Measurements from ENCODE around the gene TBC1D22A. TPM values are rescaled to one million over a fixed set of nuclear protein-coding genes. Genes with fewer than 3 reads are reported as not detected.

The TBC1D22A gene
- total RNA-seq, 1 experiment from 2014 or later = 14.3 TPM

DNA sequence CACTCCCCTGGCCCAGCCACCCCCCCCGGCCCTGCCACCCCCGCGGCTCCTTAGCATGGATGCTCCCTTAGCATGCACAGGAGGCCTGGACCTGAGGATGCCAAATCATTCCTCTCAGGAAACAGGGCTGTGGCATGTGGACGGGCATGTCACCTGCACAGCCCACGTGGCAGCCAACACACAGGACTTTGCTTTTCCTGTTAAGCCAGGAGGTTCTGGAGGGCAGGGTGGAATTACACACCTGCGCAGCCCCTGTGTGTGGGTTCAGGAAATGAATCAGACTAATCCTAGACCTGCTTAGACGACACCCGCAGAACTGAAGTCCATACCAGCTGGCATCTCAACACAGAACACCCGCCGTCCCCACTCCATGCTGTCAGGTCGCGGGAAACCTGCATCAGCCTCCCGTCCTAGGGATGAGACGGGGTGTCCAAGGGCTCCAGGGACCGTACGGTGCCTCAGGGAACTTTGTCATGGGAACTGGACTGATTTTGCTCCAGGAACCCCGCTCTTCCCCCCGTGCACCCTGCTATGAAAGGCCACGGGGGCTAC, 34.6 kb upstream of the TBC1D22A start:
- Histone ChIP-seq H3K4me2 (ENCODE audit: low read length) (no peak overlapping the region), H4K20me1 (ENCODE audit: low read length) (no peaks in the 10 kb centered on the region), H3K9ac (ENCODE audit: low read length) (no peak overlapping the region), H3F3A (ENCODE audit: low read length, unreplicated experiment) (no peaks in the 10 kb centered on the region), H3K9me3 (ENCODE audit: low read length) (no peaks in the 10 kb centered on the region), H2AFZ (ENCODE audit: low read length) (no peak overlapping the region), H3K79me2 (ENCODE audit: low read length) (no peaks in the 10 kb centered on the region), H3K9me2 (replicated peaks; ENCODE audit: low read length) (no peaks in the 10 kb centered on the region), H3K36me3 (ENCODE audit: low read depth, low read length) (no peaks in the 10 kb centered on the region), H3K4me1 (ENCODE audit: insufficient read depth, low read length) (no peaks in the 10 kb centered on the region), H3K27me3 (ENCODE audit: low read length) (no peaks in the 10 kb centered on the region), H3K4me3 (ENCODE audit: low read length) (no peak overlapping the region), H3K27ac (ENCODE audit: low read length) (no peak overlapping the region)
- ChIA-PET CTCF (no interaction called here), POLR2A (ENCODE audit: unreplicated experiment) (no interaction called here)
- ATAC-seq (no peak), DNase-seq (no peak)
- no TSS peak for BruUV-seq (replicated peaks)
- TF ChIP-seq, protein P1, sequence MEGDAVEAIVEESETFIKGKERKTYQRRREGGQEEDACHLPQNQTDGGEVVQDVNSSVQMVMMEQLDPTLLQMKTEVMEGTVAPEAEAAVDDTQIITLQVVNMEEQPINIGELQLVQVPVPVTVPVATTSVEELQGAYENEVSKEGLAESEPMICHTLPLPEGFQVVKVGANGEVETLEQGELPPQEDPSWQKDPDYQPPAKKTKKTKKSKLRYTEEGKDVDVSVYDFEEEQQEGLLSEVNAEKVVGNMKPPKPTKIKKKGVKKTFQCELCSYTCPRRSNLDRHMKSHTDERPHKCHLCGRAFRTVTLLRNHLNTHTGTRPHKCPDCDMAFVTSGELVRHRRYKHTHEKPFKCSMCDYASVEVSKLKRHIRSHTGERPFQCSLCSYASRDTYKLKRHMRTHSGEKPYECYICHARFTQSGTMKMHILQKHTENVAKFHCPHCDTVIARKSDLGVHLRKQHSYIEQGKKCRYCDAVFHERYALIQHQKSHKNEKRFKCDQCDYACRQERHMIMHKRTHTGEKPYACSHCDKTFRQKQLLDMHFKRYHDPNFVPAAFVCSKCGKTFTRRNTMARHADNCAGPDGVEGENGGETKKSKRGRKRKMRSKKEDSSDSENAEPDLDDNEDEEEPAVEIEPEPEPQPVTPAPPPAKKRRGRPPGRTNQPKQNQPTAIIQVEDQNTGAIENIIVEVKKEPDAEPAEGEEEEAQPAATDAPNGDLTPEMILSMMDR (conservative IDR thresholded peaks at IDR 0.05; ENCODE audit: low read depth, low read length) = no peak
- TF ChIP-seq EZH2 (IDR thresholded peaks at IDR 0.05; ENCODE audit: low read length, unreplicated experiment) (no peak), EZH2phosphoT487 (IDR thresholded peaks at IDR 0.05; ENCODE audit: borderline replicate concordance, low read length) (no peak)
- intact Hi-C loops (cut with micrococcal nuclease) = no loop called here

DNA sequence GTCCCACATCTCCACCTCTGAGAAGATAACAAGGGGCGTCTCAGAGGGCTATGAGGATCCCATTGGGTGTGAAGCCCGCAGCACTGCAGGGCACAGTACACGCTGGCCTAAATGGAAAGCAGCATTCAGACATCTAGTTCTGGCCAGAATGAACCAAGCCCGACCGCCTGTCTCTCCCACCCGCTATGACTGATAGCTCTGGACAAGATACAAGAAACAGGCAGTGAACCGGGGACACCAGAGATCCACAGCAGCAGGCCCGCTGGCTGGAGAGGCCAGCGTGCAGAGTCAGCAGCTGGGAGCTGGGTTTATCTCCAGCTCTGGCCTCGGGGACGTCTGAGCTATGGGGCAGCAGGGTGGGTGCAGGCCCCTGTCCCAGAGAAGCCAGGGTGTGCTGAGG, 34.0 kb upstream of the TBC1D22A start:
- Histone ChIP-seq H3F3A (ENCODE audit: low read length, unreplicated experiment) (no peaks in the 10 kb centered on the region), H2AFZ (ENCODE audit: low read length) (no peak overlapping the region), H3K27me3 (ENCODE audit: low read length) (no peaks in the 10 kb centered on the region), H3K4me2 (ENCODE audit: low read length) (no peak overlapping the region), H3K9ac (ENCODE audit: low read length) (no peak overlapping the region), H4K20me1 (ENCODE audit: low read length) (no peaks in the 10 kb centered on the region), H3K79me2 (ENCODE audit: low read length) (no peaks in the 10 kb centered on the region), H3K27ac (ENCODE audit: low read length) (no peak overlapping the region), H3K36me3 (ENCODE audit: low read depth, low read length) (no peaks in the 10 kb centered on the region), H3K4me1 (ENCODE audit: insufficient read depth, low read length) (no peaks in the 10 kb centered on the region), H3K4me3 (ENCODE audit: low read length) (no peak overlapping the region), H3K9me3 (ENCODE audit: low read length) (no peaks in the 10 kb centered on the region), H3K9me2 (replicated peaks; ENCODE audit: low read length) (no peaks in the 10 kb centered on the region)
- ChIA-PET CTCF (no interaction called here), POLR2A (ENCODE audit: unreplicated experiment) (no interaction called here)
- ATAC-seq (no peak), DNase-seq (no peak)
- BruUV-seq (replicated peaks) = no TSS peak
- intact Hi-C loops (cut with micrococcal nuclease) = no loop called here
- no peak for TF ChIP-seq EZH2phosphoT487 (IDR thresholded peaks at IDR 0.05; ENCODE audit: borderline replicate concordance, low read length)
- no peak for TF ChIP-seq EZH2 (IDR thresholded peaks at IDR 0.05; ENCODE audit: low read length, unreplicated experiment)
- TF ChIP-seq, protein P1 (conservative IDR thresholded peaks at IDR 0.05; ENCODE audit: low read depth, low read length) = no peak

DNA sequence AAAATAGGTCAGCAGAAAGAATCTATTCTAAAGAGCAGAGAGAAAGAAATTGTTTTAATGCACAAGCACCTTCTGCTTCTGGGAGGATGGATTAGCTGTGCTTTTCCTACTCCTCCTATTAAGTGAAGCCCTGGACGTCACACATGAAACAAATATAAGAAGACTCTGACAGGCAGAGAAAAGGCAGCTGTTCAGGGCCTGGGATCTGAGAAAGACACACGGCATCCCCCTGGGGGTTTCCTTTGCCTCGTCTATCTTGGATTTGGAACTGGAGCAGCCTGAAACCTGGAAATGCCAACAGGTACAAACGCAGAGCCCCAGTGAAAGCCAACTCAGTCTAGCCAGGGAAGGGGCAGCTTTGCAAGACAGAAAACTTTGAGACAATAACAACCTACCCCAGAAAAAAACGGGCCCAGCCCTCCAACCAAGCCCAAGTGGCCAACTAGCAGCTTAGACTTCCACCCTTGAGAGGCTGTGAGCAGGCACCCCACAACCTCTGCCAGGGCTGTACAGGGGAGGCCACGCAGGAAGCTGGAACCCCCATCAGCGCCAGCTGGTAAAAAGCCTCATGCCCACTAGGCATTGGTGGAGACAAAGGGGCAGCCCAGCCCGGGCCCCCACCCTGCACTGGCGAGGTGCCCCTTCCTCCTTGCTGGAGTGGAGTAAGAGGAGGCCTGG, 31.7 kb upstream of the TBC1D22A start:
- DNase-seq (no peak), ATAC-seq (no peak)
- H3K9me2 ChIP-seq (replicated peaks; ENCODE audit: low read length) = no peaks in the 10 kb centered on the region
- intact Hi-C loops (cut with micrococcal nuclease) = no loop called here
- peaks cover 4% of the 10 kb centered on the region; the same call in 1 of the 2 replicates for H3K79me2 ChIP-seq (ENCODE audit: low read length)
- no peak overlapping the region for H3K4me2 ChIP-seq (ENCODE audit: low read length)
- H3F3A ChIP-seq (ENCODE audit: low read length, unreplicated experiment) = no peaks in the 10 kb centered on the region
- no peaks in the 10 kb centered on the region for H3K4me1 ChIP-seq (ENCODE audit: insufficient read depth, low read length)
- H2AFZ ChIP-seq (ENCODE audit: low read length) = no peak overlapping the region
- no peak overlapping the region for H3K9ac ChIP-seq (ENCODE audit: low read length)
- no peak overlapping the region for H3K4me3 ChIP-seq (ENCODE audit: low read length)
- H3K27ac ChIP-seq (ENCODE audit: low read length) = no peak overlapping the region
- CTCF ChIA-PET = no interaction called here
- H3K36me3 ChIP-seq (ENCODE audit: low read depth, low read length) = no peaks in the 10 kb centered on the region
- no peaks in the 10 kb centered on the region for H3K27me3 ChIP-seq (ENCODE audit: low read length)
- POLR2A ChIA-PET (ENCODE audit: unreplicated experiment) = no interaction called here
- BruUV-seq (replicated peaks) = no TSS peak
- TF ChIP-seq, protein P1 (conservative IDR thresholded peaks at IDR 0.05; ENCODE audit: low read depth, low read length) = no peak
- TF ChIP-seq EZH2phosphoT487 (IDR thresholded peaks at IDR 0.05; ENCODE audit: borderline replicate concordance, low read length) (no peak), EZH2 (IDR thresholded peaks at IDR 0.05; ENCODE audit: low read length, unreplicated experiment) (no peak)
- H4K20me1 ChIP-seq (ENCODE audit: low read length) = no peaks in the 10 kb centered on the region
- H3K9me3 ChIP-seq (ENCODE audit: low read length) = no peaks in the 10 kb centered on the region

All from PC-3 (cell line).